NCI-H345 treated with DMSO at 0.1 percent for 48 hours (cell line): ENCODE results near the gene REXO2.

Experiments
- DNase-seq: peaks from one replicate; lab custom pipeline; 2025; ENCODE audit not compliant: unreplicated experiment; lab: John Stamatoyannopoulos, UW

Gene REXO2

GRCh38 chr11:114440971-114441763 is 1.9 kb downstream of the REXO2 start:
- no peak for DNase-seq

- DNase-seq: no peak
These were observed 2.7 kb downstream of the REXO2 start for GRCh38 chr11:114441921-114442320.

- no peak for DNase-seq
These were observed 3.3 kb downstream of the REXO2 start for GRCh38 chr11:114442536-114442935.

GRCh38 chr11:114447444-114447843 is 8.2 kb downstream of the REXO2 start:
- DNase-seq: no peak

GRCh38 chr11:114447892-114448291 is 8.6 kb downstream of the REXO2 start:
- DNase-seq: no peak

- no peak for DNase-seq
These were observed 9.6 kb downstream of the REXO2 start for GRCh38 chr11:114448749-114449482.

- no peak for DNase-seq
These were observed 10.6 kb downstream of the REXO2 start for GRCh38 chr11:114449845-114450244.

- DNase-seq: no peak
These were observed 13.1 kb downstream of the REXO2 start for GRCh38 chr11:114452399-114452798.

GRCh38 chr11:114463999-114464398 is 24.7 kb downstream of the REXO2 start:
- no peak for DNase-seq

GRCh38 chr11:114466742-114467141 is 27.5 kb downstream of the REXO2 start:
- DNase-seq: no peak

GRCh38 chr11:114472661-114473060 is 33.4 kb downstream of the REXO2 start:
- DNase-seq: no peak

- no peak for DNase-seq
These were observed 38.7 kb downstream of the REXO2 start for GRCh38 chr11:114478001-114478410.

- DNase-seq: no peak
These were observed 39.5 kb downstream of the REXO2 start for GRCh38 chr11:114478768-114479167.

GRCh38 chr11:114479331-114479730 is 40.1 kb downstream of the REXO2 start:
- no peak for DNase-seq

GRCh38 chr11:114482114-114482513 is 42.8 kb downstream of the REXO2 start:
- no peak for DNase-seq

- no peak for DNase-seq
These were observed 44.7 kb downstream of the REXO2 start for GRCh38 chr11:114483929-114484328.

GRCh38 chr11:114496915-114497314 is 57.6 kb downstream of the REXO2 start:
- no peak for DNase-seq

- DNase-seq: no peak
These were observed 60.5 kb downstream of the REXO2 start for GRCh38 chr11:114499756-114500155.
